Progenitor cell of endocrine pancreas (in vitro differentiated cells): ENCODE data around the gene PRR4. TPM values are rescaled to one million over a fixed set of nuclear protein-coding genes. Genes with fewer than 3 reads are reported as not detected.

ENCODE experiments used
- DNase-seq: peaks from one replicate; pipeline ENCODE4 v3.0.0; 2021; ENCODE audit warnings: low spot score; ENCODE audit not compliant: unreplicated experiment
- H3K27ac Mint-ChIP-seq: 2 replicates; pipeline ENCODE4 v1.8.0; 2021; ENCODE audit warnings: mild to moderate bottlenecking, moderate library complexity, mixed read lengths
- H3K27me3 Mint-ChIP-seq: 2 replicates; pipeline ENCODE4 v1.8.0; 2021; ENCODE audit warnings: mixed read lengths
- H3K36me3 Mint-ChIP-seq: 2 replicates; pipeline ENCODE4 v1.8.0; 2022; ENCODE audit warnings: mixed read lengths; ENCODE audit not compliant: insufficient read depth
- H3K4me1 Mint-ChIP-seq: 2 replicates; pipeline ENCODE4 v1.8.0; 2021; ENCODE audit warnings: low read depth, mixed read lengths
- H3K4me3 Mint-ChIP-seq: 2 replicates; pipeline ENCODE4 v1.8.0; 2021; ENCODE audit warnings: low read depth, mild to moderate bottlenecking, moderate library complexity, mixed read lengths
- H3K9me3 Mint-ChIP-seq: 2 replicates; pipeline ENCODE4 v1.8.0; 2021; ENCODE audit warnings: low read depth, mixed read lengths
- CTCF ChIP-seq: fragments of 200-600 bp; sonication (generic); IDR thresholded peaks from one replicate; pipeline ENCODE4 v1.5.0; 2021; ENCODE audit warnings: antibody characterized with exemption, mild to moderate bottlenecking; ENCODE audit not compliant: unreplicated experiment
- long read RNA-seq: library from polyadenylated mRNA; unstranded; transcript quantifications from one replicate; pipeline ENCODE4 v2.0.0, GENCODE V29; 2020
- total RNA-seq: library from RNA; stranded (reverse); gene quantifications from 2 replicates; pipeline ENCODE4 v1.2.1, GENCODE V29; 2021

The PRR4 gene
- total RNA-seq, result 8.7 and 9.4 TPM in 2 replicates
- long read RNA-seq, result 0 reads

- DNase-seq, result no peak
- H3K27ac Mint-ChIP-seq, result no peak within 1 kb of the TSS
- TF ChIP-seq CTCF, result no peak
- H3K9me3 Mint-ChIP-seq, result no peaks in the 10 kb centered on the region
- no peaks in the 10 kb centered on the region for H3K27me3 Mint-ChIP-seq
- peaks cover 17% of the 10 kb centered on the region for H3K36me3 Mint-ChIP-seq
- no peaks in the 10 kb centered on the region for H3K4me1 Mint-ChIP-seq
- no peak within 1 kb of the TSS for H3K4me3 Mint-ChIP-seq
Measured at GRCh38 chr12:10849425-10849878, at the start of gene PRR4. Gene PRR4, minus strand, starts transcription at chr12:10849475. Its CDS starts 38 bp downstream, at chr12:10849437.

GRCh38 chr12:10896854-10897253 is 47.6 kb upstream of the PRR4 start:
- no peak overlapping the region for H3K27ac Mint-ChIP-seq
- H3K4me1 Mint-ChIP-seq, result peaks cover 18% of the 10 kb centered on the region
- peaks cover 18% of the 10 kb centered on the region for H3K36me3 Mint-ChIP-seq
- peaks cover 16% of the 10 kb centered on the region for H3K9me3 Mint-ChIP-seq
- H3K27me3 Mint-ChIP-seq, result no peaks in the 10 kb centered on the region
- no peak overlapping the region for H3K4me3 Mint-ChIP-seq
- no peak for DNase-seq
- TF ChIP-seq CTCF, result no peak

- Mint-ChIP-seq H3K27ac (no peak overlapping the region), H3K4me1 (peaks cover 29% of the 10 kb centered on the region), H3K27me3 (no peaks in the 10 kb centered on the region), H3K36me3 (peaks cover 7% of the 10 kb centered on the region), H3K9me3 (no peaks in the 10 kb centered on the region), H3K4me3 (peak overlapping the region; percentile 9)
- DNase-seq, result no peak
- TF ChIP-seq CTCF, result no peak
Measured at GRCh38 chr12:10891937-10892336, 42.7 kb upstream of the PRR4 start.

GRCh38 chr12:10889226-10889625 is 40.0 kb upstream of the PRR4 start:
- no peak for DNase-seq
- no peaks in the 10 kb centered on the region for H3K27me3 Mint-ChIP-seq
- no peak overlapping the region for H3K27ac Mint-ChIP-seq
- H3K9me3 Mint-ChIP-seq, result no peaks in the 10 kb centered on the region
- H3K4me1 Mint-ChIP-seq, result peaks cover 33% of the 10 kb centered on the region
- TF ChIP-seq CTCF, result no peak
- peaks cover 5% of the 10 kb centered on the region for H3K36me3 Mint-ChIP-seq
- H3K4me3 Mint-ChIP-seq, result no peak overlapping the region

GRCh38 chr12:10884086-10884725 is 34.9 kb upstream of the PRR4 start, which contains the start of gene PRH1:
Gene PRH1, minus strand, starts transcription at chr12:10884255. Its CDS starts 38 bp downstream, at chr12:10884217.
- H3K4me1 Mint-ChIP-seq, result peaks cover 3% of the 10 kb centered on the region
- no peak for TF ChIP-seq CTCF
- no peaks in the 10 kb centered on the region for H3K27me3 Mint-ChIP-seq
- H3K4me3 Mint-ChIP-seq, result no peak within 1 kb of the TSS
- H3K36me3 Mint-ChIP-seq, result peaks cover 12% of the 10 kb centered on the region
- DNase-seq, result no peak
- H3K9me3 Mint-ChIP-seq, result no peaks in the 10 kb centered on the region
- H3K27ac Mint-ChIP-seq, result no peak within 1 kb of the TSS
